ENCODE results near the gene ELF3.
A peak's percentile ranks its signal among the peaks of the same experiment; 100 is the strongest.

- peak; percentile 72 to 97 (median 90) for TF ChIP-seq CTCF (IDR thresholded peaks at IDR 0.05)
- TF ChIP-seq POLR2A (IDR thresholded peaks at IDR 0.05): peak in 1 of 2 donors; percentile 9
Observed at GRCh38 chr1:202009326-202010179, 834 bp upstream of the ELF3 start.

Data from Peyer's patch (tissue), 4 donors.